HG03060 (cell line): ENCODE measurements around the gene RYR3.

Experiments used
- ATAC-seq: cut with Tn5 transposase; IDR thresholded peaks from one replicate; pipeline ENCODE4 v1.9.1; 2021; ENCODE audit warnings: low read depth, moderate number of reproducible peaks; ENCODE audit not compliant: unreplicated experiment

Gene RYR3

GRCh38 chr15:33378866-33379480, 68.2 kb downstream of the RYR3 start:
- no peak for ATAC-seq

GRCh38 chr15:33380406-33380805, 69.6 kb downstream of the RYR3 start:
- ATAC-seq: no peak

- ATAC-seq: no peak
Measured at GRCh38 chr15:33382491-33382890, 71.7 kb downstream of the RYR3 start.

- no peak for ATAC-seq
Measured at GRCh38 chr15:33384307-33384706, 73.5 kb downstream of the RYR3 start.

GRCh38 chr15:33392453-33392852, 81.7 kb downstream of the RYR3 start:
- ATAC-seq: no peak

GRCh38 chr15:33393546-33393945, 82.8 kb downstream of the RYR3 start:
- no peak for ATAC-seq

- ATAC-seq: no peak
Measured at GRCh38 chr15:33395321-33395720, 84.6 kb downstream of the RYR3 start.

- ATAC-seq: no peak
Measured at GRCh38 chr15:33395846-33396245, 85.1 kb downstream of the RYR3 start.

GRCh38 chr15:33396475-33396874, 85.7 kb downstream of the RYR3 start:
- no peak for ATAC-seq

- no peak for ATAC-seq
Measured at GRCh38 chr15:33398555-33398954, 87.8 kb downstream of the RYR3 start.

GRCh38 chr15:33400941-33401340, 90.2 kb downstream of the RYR3 start:
- ATAC-seq: no peak

- ATAC-seq: no peak
Measured at GRCh38 chr15:33402600-33402999, 91.8 kb downstream of the RYR3 start.

GRCh38 chr15:33405096-33405495, 94.3 kb downstream of the RYR3 start:
- no peak for ATAC-seq

GRCh38 chr15:33411596-33412540, 101.1 kb downstream of the RYR3 start:
- no peak for ATAC-seq

GRCh38 chr15:33419701-33420100, 108.9 kb downstream of the RYR3 start:
- ATAC-seq: no peak

GRCh38 chr15:33424025-33424424, 113.3 kb downstream of the RYR3 start:
- no peak for ATAC-seq

- no peak for ATAC-seq
Measured at GRCh38 chr15:33425142-33425541, 114.4 kb downstream of the RYR3 start.

GRCh38 chr15:33430577-33430976, 119.8 kb downstream of the RYR3 start:
- ATAC-seq: no peak

- no peak for ATAC-seq
Measured at GRCh38 chr15:33433821-33434220, 123.1 kb downstream of the RYR3 start.

GRCh38 chr15:33438396-33438795, 127.6 kb downstream of the RYR3 start:
- no peak for ATAC-seq

GRCh38 chr15:33440900-33441299, 130.1 kb downstream of the RYR3 start:
- no peak for ATAC-seq

- no peak for ATAC-seq
Measured at GRCh38 chr15:33442449-33442848, 131.7 kb downstream of the RYR3 start.
